Nephron (organoid): ENCODE measurements around the gene RFXANK.

Experiments used
- H3K27ac Mint-ChIP-seq, 3 experiments: 2 replicates each; pipeline ENCODE4 v1.8.0; 2020; ENCODE audit warnings: mixed read lengths in 3 of 3, mild to moderate bottlenecking in 2 of 3, moderate library complexity in 1 of 3
- H3K27me3 Mint-ChIP-seq: 2 replicates; pipeline ENCODE4 v1.8.0; 2021; ENCODE audit warnings: low read depth, mild to moderate bottlenecking, moderate library complexity, mixed read lengths
- H3K36me3 Mint-ChIP-seq: 2 replicates; pipeline ENCODE4 v1.8.0; 2020; ENCODE audit warnings: low read depth, mixed read lengths
- H3K4me1 Mint-ChIP-seq: 2 replicates; pipeline ENCODE4 v1.8.0; 2020; ENCODE audit warnings: mixed read lengths
- H3K4me3 Mint-ChIP-seq, 3 experiments: 2 replicates each; pipeline ENCODE4 v1.8.0; 2020; ENCODE audit warnings: mild to moderate bottlenecking in 3 of 3, mixed read lengths in 3 of 3, moderate library complexity in 2 of 3
- H3K9me3 Mint-ChIP-seq: 2 replicates; pipeline ENCODE4 v1.8.0; 2020; ENCODE audit warnings: mixed read lengths
- TF ChIP-seq, protein P1 (sequence below), 3 experiments: fragments of 200-600 bp; sonication (generic); IDR thresholded peaks; one replicate each; pipeline ENCODE4 v1.5.0; 2021; ENCODE audit warnings: antibody characterized with exemption in 3 of 3; ENCODE audit not compliant: unreplicated experiment in 3 of 3

RFXANK gene

GRCh38 chr19:19227217-19227616 lies 35.2 kb downstream of the RFXANK start:
- Mint-ChIP-seq H3K9me3 (peaks cover 3% of the 10 kb centered on the region), H3K4me3 (no peak overlapping the region), H3K4me1 (no peaks in the 10 kb centered on the region), H3K36me3 (no peaks in the 10 kb centered on the region), H3K27me3 (peaks cover 63% of the 10 kb centered on the region), H3K27ac (no peak overlapping the region)
- TF ChIP-seq, protein P1, sequence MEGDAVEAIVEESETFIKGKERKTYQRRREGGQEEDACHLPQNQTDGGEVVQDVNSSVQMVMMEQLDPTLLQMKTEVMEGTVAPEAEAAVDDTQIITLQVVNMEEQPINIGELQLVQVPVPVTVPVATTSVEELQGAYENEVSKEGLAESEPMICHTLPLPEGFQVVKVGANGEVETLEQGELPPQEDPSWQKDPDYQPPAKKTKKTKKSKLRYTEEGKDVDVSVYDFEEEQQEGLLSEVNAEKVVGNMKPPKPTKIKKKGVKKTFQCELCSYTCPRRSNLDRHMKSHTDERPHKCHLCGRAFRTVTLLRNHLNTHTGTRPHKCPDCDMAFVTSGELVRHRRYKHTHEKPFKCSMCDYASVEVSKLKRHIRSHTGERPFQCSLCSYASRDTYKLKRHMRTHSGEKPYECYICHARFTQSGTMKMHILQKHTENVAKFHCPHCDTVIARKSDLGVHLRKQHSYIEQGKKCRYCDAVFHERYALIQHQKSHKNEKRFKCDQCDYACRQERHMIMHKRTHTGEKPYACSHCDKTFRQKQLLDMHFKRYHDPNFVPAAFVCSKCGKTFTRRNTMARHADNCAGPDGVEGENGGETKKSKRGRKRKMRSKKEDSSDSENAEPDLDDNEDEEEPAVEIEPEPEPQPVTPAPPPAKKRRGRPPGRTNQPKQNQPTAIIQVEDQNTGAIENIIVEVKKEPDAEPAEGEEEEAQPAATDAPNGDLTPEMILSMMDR (IDR thresholded peaks at IDR 0.05; ENCODE audit: unreplicated experiment in 3 of 3) = no peak

- peaks cover 4% of the 10 kb centered on the region for H3K4me1 Mint-ChIP-seq
- TF ChIP-seq, protein P1 (IDR thresholded peaks at IDR 0.05; ENCODE audit: unreplicated experiment in 3 of 3) = no peak
Measured at GRCh38 chr19:19229701-19230100, 37.6 kb downstream of the RFXANK start.

DNA sequence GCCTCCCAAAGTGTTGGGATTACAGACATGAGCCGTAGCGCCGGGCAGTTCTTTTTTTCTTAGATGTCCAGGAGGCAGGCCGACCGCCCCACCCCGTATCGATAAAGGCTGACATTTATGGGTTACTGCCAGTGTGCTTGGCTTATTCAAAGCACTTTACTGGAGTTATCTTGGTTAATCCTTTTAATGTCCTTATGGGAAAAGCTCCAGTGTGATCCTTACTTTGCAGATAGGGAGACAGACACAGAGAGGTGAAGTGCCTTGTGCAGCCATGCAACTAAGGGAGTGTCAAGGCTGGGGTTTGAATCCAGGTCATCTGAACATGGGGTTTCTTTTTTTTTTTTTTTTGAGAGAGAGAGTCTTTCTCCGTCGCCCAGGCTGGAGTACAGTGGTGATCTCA lies 38.9 kb downstream of the RFXANK start:
- peaks cover 1% of the 10 kb centered on the region for H3K36me3 Mint-ChIP-seq
- TF ChIP-seq, protein P1 (IDR thresholded peaks at IDR 0.05; ENCODE audit: unreplicated experiment in 3 of 3) = no peak
- H3K27ac Mint-ChIP-seq = no peak overlapping the region
- no peak overlapping the region for H3K4me3 Mint-ChIP-seq
- peaks cover 13% of the 10 kb centered on the region for H3K9me3 Mint-ChIP-seq
- H3K4me1 Mint-ChIP-seq = peaks cover 4% of the 10 kb centered on the region
- peaks cover 38% of the 10 kb centered on the region for H3K27me3 Mint-ChIP-seq

More at GRCh38 chr19:19229701-19230100, 37.6 kb downstream of the RFXANK start:
- Mint-ChIP-seq H3K27me3 (peaks cover 47% of the 10 kb centered on the region), H3K4me3 (no peak overlapping the region), H3K9me3 (peaks cover 9% of the 10 kb centered on the region), H3K27ac (no peak overlapping the region), H3K36me3 (no peaks in the 10 kb centered on the region)

DNA sequence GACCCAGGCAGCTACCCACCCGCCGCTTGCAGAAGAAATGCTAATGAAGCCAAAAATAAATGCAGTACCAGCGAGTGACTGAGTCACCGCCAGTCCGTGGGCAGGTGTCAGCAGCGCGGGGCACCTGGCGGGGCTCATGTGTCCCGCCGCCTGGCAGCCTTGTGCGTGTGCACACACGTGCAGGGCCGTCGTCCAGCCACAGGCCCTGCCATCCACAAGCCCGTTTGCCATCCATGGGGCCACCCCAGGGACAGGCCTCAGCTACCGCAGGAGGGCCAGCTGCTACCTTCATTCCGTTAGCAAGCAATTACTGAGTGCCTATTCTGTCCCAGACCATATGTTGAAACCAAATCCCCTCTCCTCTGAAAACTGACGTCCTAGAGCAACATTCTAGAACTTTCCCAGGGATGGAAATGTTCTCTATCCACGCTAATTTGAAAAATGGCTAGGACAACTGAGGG lies 40.2 kb downstream of the RFXANK start:
- H3K27ac Mint-ChIP-seq = no peak overlapping the region
- H3K4me3 Mint-ChIP-seq = no peak overlapping the region
- TF ChIP-seq, protein P1 (IDR thresholded peaks at IDR 0.05; ENCODE audit: unreplicated experiment in 3 of 3) = no peak
- peaks cover 28% of the 10 kb centered on the region for H3K27me3 Mint-ChIP-seq
- H3K9me3 Mint-ChIP-seq = peaks cover 17% of the 10 kb centered on the region
- peaks cover 4% of the 10 kb centered on the region for H3K36me3 Mint-ChIP-seq
- H3K4me1 Mint-ChIP-seq = peaks cover 4% of the 10 kb centered on the region

GRCh38 chr19:19234220-19234816 lies 42.3 kb downstream of the RFXANK start:
- H3K36me3 Mint-ChIP-seq = peaks cover 4% of the 10 kb centered on the region
- TF ChIP-seq, protein P1 (IDR thresholded peaks at IDR 0.05; ENCODE audit: unreplicated experiment in 3 of 3) = no peak
- H3K9me3 Mint-ChIP-seq = peaks cover 19% of the 10 kb centered on the region
- H3K4me1 Mint-ChIP-seq = peaks cover 4% of the 10 kb centered on the region
- H3K27ac Mint-ChIP-seq = no peak overlapping the region
- H3K4me3 Mint-ChIP-seq = no peak overlapping the region
- H3K27me3 Mint-ChIP-seq = peaks cover 19% of the 10 kb centered on the region

DNA sequence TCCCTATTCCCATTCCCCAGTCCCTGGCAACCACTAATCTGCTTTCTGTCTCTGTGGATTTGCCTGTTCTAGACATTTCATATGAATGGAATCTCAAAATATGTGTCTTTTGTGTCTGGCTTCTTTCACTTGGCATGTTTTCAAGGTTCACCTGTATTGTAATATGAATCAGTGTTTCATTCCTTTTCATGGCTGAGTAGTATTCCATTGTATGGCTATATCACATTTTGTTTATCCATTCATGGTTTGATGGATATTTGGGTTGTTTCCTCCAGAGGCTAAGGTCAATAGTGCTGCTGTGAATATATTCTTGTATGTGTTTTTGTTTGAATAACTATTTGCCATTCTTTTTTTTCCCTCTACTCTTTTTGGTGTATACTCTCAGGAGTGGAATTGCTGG lies 44.1 kb downstream of the RFXANK start:
- Mint-ChIP-seq H3K27ac (no peak overlapping the region), H3K36me3 (peaks cover 4% of the 10 kb centered on the region), H3K4me1 (peaks cover 4% of the 10 kb centered on the region), H3K9me3 (peaks cover 16% of the 10 kb centered on the region), H3K4me3 (no peak overlapping the region), H3K27me3 (peaks cover 19% of the 10 kb centered on the region)
- TF ChIP-seq, protein P1 (IDR thresholded peaks at IDR 0.05; ENCODE audit: unreplicated experiment in 3 of 3) = no peak
